Bronchial epithelial cell (primary cell): ENCODE data around the gene NSUN2. TPM values are rescaled to one million over a fixed set of nuclear protein-coding genes. Genes with fewer than 3 reads are reported as not detected.

Experiments used
- DNase-seq: peaks from one replicate; pipeline ENCODE4 v3.0.0-alpha.2; 2010; ENCODE audit warnings: low read depth
- FAIRE-seq: peaks from 2 replicates; lab custom pipeline; 2011; peaks lifted over from hg19 to GRCh38; lab: Jason Lieb, UNC
- H3K27me3 ChIP-seq: 2 replicates; pipeline ENCODE4 v1.5.1; 2011; ENCODE audit warnings: low read length; ENCODE audit not compliant: control insufficient read depth, insufficient read depth
- H3K36me3 ChIP-seq: 2 replicates; pipeline ENCODE4 v1.5.1; 2011; ENCODE audit warnings: low read length; ENCODE audit not compliant: control insufficient read depth, insufficient read depth
- H3K4me3 ChIP-seq: 2 replicates; pipeline ENCODE4 v1.5.1; 2011; ENCODE audit warnings: mild to moderate bottlenecking, low read depth, low read length, control low read depth
- CTCF ChIP-seq: IDR thresholded peaks from 2 replicates; pipeline ENCODE4 v1.5.1; 2011; ENCODE audit warnings: mild to moderate bottlenecking, moderate library complexity, low read length, control low read depth, inconsistent platforms; ENCODE audit not compliant: insufficient read depth, severe bottlenecking
- total RNA-seq: library from RNA; depleted of rRNA; stranded (reverse); fragments of >200 nt; gene quantifications from 2 replicates; pipeline ENCODE4 v1.2.1, GENCODE V29; 2014

The NSUN2 gene
- total RNA-seq, 1 donor from 2014 or later: 78.5 TPM

- FAIRE-seq (no peak), DNase-seq (no peak)
- no peaks in the 10 kb centered on the region for H3K27me3 ChIP-seq
- no peak for TF ChIP-seq CTCF
- no peaks in the 10 kb centered on the region for H3K36me3 ChIP-seq
- no peak overlapping the region for H3K4me3 ChIP-seq
Observed at GRCh38 chr5:6556089-6556801, 76.6 kb downstream of the NSUN2 start.

GRCh38 chr5:6554812-6555211, 78.0 kb downstream of the NSUN2 start:
- no peak overlapping the region for H3K4me3 ChIP-seq
- no peak for TF ChIP-seq CTCF
- DNase-seq (no peak), FAIRE-seq (no peak)
- no peaks in the 10 kb centered on the region for H3K27me3 ChIP-seq
- H3K36me3 ChIP-seq: no peaks in the 10 kb centered on the region

- H3K36me3 ChIP-seq: no peaks in the 10 kb centered on the region
- no peak for TF ChIP-seq CTCF
- no peak for FAIRE-seq
- no peaks in the 10 kb centered on the region for H3K27me3 ChIP-seq
- no peak overlapping the region for H3K4me3 ChIP-seq
- DNase-seq: no peak
Observed at GRCh38 chr5:6553972-6554371, 78.9 kb downstream of the NSUN2 start.

GRCh38 chr5:6552612-6553011, 80.2 kb downstream of the NSUN2 start:
- no peaks in the 10 kb centered on the region for H3K36me3 ChIP-seq
- DNase-seq: no peak
- no peaks in the 10 kb centered on the region for H3K27me3 ChIP-seq
- no peak overlapping the region for H3K4me3 ChIP-seq
- FAIRE-seq: no peak
- no peak for TF ChIP-seq CTCF

- TF ChIP-seq CTCF: no peak
- Histone ChIP-seq H3K36me3 (no peaks in the 10 kb centered on the region), H3K27me3 (no peaks in the 10 kb centered on the region), H3K4me3 (no peak overlapping the region)
- no peak for DNase-seq
- no peak for FAIRE-seq
Observed at GRCh38 chr5:6551955-6552313, 80.9 kb downstream of the NSUN2 start.

- FAIRE-seq: no peak
- no peaks in the 10 kb centered on the region for H3K27me3 ChIP-seq
- TF ChIP-seq CTCF: no peak
- H3K4me3 ChIP-seq: no peak overlapping the region
- DNase-seq: no peak
- no peaks in the 10 kb centered on the region for H3K36me3 ChIP-seq
Observed at GRCh38 chr5:6551287-6551954, 81.4 kb downstream of the NSUN2 start.
